ENCODE results near the gene MMD2.
"Not testable (repeated sequence)": the region's sequence is repeated elsewhere in the genome, so short reads cannot be mapped to it uniquely, and the experiment has no call there.

GRCh38 chr7:4972446-4972845 lies 13.5 kb upstream of the MMD2 start:
- not testable (repeated sequence) for TF ChIP-seq CTCF, POLR2A (IDR thresholded peaks at IDR 0.05)
